Measurements from ENCODE around the gene NUDT21. TPM values are rescaled to one million over a fixed set of nuclear protein-coding genes. Genes with fewer than 3 reads are reported as not detected.
A peak's percentile ranks its signal among the peaks of the same experiment; 100 is the strongest.

The NUDT21 gene
- total RNA-seq, 1 donor from 2014 or later: 148 TPM

DNA sequence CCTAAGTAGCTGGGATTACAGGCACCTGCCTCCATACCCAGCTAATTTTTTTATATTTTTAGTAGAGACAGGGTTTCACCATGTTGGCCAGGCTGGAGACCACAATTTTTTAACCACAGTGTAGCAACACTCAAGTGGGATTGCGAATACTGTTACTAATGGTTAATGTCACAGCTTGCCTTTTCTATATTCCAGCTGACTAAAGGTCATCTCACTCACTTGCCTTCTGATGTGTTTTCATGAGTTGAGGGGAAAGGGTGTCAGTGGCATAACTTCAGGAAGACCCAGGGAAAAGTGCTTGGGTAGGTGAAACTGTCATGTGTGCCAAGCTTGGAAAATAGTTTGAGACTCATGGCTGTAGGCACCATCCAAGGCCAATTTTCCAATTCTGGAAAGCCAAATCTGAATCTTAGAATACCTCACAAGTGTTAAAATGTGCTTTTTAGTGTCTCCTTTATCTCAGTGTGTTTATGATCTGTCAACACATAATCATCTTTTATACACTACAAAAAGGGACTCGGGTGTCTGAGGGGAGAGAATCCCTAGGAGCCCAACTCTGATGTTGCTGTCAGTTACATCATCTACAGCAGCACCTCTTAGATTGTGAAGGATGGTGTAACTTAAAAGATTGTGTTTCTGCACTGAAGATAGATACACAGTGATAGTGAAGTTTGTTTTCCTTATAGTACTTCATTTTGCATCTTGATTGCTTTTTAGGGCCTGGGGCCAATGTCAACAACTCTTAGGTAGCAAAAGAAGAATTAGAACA lies 27.3 kb upstream of the NUDT21 start:
- DNase-seq (ENCODE audit: extremely low spot score, unreplicated experiment): no peak
- no peaks in the 10 kb centered on the region for H3K27me3 Mint-ChIP-seq
- no peak overlapping the region for H3K4me3 Mint-ChIP-seq
- TF ChIP-seq, protein P1, sequence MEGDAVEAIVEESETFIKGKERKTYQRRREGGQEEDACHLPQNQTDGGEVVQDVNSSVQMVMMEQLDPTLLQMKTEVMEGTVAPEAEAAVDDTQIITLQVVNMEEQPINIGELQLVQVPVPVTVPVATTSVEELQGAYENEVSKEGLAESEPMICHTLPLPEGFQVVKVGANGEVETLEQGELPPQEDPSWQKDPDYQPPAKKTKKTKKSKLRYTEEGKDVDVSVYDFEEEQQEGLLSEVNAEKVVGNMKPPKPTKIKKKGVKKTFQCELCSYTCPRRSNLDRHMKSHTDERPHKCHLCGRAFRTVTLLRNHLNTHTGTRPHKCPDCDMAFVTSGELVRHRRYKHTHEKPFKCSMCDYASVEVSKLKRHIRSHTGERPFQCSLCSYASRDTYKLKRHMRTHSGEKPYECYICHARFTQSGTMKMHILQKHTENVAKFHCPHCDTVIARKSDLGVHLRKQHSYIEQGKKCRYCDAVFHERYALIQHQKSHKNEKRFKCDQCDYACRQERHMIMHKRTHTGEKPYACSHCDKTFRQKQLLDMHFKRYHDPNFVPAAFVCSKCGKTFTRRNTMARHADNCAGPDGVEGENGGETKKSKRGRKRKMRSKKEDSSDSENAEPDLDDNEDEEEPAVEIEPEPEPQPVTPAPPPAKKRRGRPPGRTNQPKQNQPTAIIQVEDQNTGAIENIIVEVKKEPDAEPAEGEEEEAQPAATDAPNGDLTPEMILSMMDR (conservative IDR thresholded peaks at IDR 0.05): no peak
- H3K27ac Mint-ChIP-seq: no peak overlapping the region
- H3K36me3 Mint-ChIP-seq: peaks cover 33% of the 10 kb centered on the region
- peaks cover 18% of the 10 kb centered on the region for H3K4me1 Mint-ChIP-seq (ENCODE audit: unreplicated experiment)
- no peaks in the 10 kb centered on the region for H3K9me3 Mint-ChIP-seq

DNA sequence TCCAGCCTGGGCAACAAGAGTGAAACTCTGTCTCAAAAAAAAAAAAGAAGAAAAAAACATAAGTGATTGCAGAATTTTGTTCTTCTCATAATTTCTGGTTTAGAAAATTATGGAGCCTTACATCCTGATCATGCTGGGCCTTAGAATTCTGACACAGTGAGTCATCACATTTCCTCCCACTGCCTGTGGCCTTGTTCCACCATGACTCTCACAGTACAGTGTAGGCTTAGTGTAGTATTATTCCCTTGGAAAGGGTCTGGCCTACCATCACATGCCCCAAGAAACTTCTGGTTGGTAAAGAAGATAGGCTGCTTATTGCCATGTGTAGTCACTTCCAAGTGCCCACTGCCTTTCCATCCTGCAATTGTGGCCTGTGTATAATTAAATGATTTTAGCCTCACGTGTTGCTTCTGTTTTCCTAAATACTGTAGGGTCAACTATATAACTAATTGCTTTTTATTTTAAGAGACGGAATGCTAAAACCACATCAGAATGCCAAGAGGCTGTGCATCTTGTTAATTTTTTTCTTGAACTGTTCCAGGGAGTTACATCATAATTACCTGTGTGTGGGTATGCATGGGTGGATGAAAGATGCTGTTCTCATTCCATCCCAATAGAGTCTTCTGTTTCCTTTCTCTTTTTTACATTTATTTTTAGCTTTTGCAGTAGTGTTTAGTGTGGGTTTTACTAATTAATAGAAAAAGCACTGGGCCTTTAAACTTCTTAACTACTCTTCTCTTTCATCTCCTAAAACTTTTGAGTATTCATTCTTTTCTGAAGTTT lies 26.2 kb upstream of the NUDT21 start:
- no peak overlapping the region for H3K4me3 Mint-ChIP-seq
- H3K36me3 Mint-ChIP-seq: peaks cover 32% of the 10 kb centered on the region
- TF ChIP-seq, protein P1 (conservative IDR thresholded peaks at IDR 0.05): no peak
- H3K4me1 Mint-ChIP-seq (ENCODE audit: unreplicated experiment): peaks cover 12% of the 10 kb centered on the region
- no peak for DNase-seq (ENCODE audit: extremely low spot score, unreplicated experiment)
- no peak overlapping the region for H3K27ac Mint-ChIP-seq
- H3K27me3 Mint-ChIP-seq: no peaks in the 10 kb centered on the region
- no peaks in the 10 kb centered on the region for H3K9me3 Mint-ChIP-seq

DNA sequence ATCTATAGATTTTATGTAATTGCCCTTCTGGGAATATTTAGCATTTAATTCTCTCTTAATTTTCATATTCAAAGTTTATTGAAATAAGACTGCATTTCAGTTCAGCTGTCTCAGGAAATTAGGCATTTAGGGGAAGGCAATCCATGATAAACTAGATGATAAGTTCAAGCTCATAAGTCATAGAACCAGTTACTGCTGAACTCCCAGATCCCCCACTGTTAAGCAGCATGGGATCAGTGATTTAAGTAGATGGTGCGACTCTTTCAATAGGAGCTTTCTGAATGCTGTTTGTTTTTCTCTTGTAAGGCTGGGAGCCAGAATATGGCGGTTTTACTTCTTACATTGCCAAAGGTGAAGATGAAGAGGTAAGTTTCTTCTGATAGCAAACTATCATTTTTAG lies 24.1 kb upstream of the NUDT21 start:
- no peaks in the 10 kb centered on the region for H3K27me3 Mint-ChIP-seq
- H3K9me3 Mint-ChIP-seq: no peaks in the 10 kb centered on the region
- H3K36me3 Mint-ChIP-seq: peaks cover 39% of the 10 kb centered on the region
- TF ChIP-seq, protein P1 (conservative IDR thresholded peaks at IDR 0.05): no peak
- no peak for DNase-seq (ENCODE audit: extremely low spot score, unreplicated experiment)
- H3K27ac Mint-ChIP-seq: no peak overlapping the region
- no peak overlapping the region for H3K4me3 Mint-ChIP-seq
- H3K4me1 Mint-ChIP-seq (ENCODE audit: unreplicated experiment): peaks cover 3% of the 10 kb centered on the region

DNA sequence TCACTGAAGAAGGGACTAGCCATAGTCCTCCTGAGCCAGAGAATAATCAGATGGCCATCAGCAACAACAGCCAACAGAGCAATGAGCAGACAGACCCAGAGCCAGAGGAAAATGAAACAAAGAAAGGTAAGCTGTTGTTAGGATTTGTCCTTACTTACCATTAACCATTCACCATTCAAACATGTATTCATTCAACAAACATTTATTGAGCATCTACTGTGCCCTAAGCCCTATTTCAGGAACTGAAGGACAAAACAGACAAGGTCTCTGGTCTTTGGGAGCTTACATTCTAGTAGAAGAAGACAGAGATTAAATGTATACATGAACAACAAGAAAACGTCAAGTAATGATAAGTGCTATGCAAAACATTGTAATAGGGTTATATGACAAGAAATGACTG lies 19.5 kb upstream of the NUDT21 start:
- TF ChIP-seq, protein P1 (conservative IDR thresholded peaks at IDR 0.05): no peak
- no peak for DNase-seq (ENCODE audit: extremely low spot score, unreplicated experiment)
- Mint-ChIP-seq H3K4me1 (ENCODE audit: unreplicated experiment) (peaks cover 3% of the 10 kb centered on the region), H3K36me3 (peaks cover 35% of the 10 kb centered on the region), H3K27me3 (no peaks in the 10 kb centered on the region), H3K27ac (peak overlapping the region; percentile 92), H3K4me3 (peak overlapping the region; percentile 80), H3K9me3 (no peaks in the 10 kb centered on the region)

DNA sequence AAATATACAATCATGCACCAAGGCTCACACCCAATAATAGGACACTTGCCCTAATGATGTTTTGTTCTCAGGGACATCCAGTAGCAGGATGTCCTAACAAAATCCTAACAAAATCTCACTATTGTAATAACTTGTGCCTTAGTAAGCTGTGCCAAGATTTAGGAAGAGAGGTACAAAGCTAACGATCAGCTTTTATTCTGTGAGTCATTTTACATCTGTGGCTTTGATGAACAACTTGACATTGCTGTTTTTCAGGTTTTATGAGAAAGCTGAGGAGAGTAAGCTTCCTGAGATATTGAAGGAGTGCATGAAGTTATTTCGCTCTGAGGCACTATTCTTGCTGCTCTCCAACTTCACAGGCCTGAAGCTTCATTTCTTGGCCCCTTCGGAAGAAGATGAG lies 19.1 kb upstream of the NUDT21 start:
- Mint-ChIP-seq H3K9me3 (no peaks in the 10 kb centered on the region), H3K27me3 (no peaks in the 10 kb centered on the region), H3K4me1 (ENCODE audit: unreplicated experiment) (peaks cover 3% of the 10 kb centered on the region), H3K4me3 (peak overlapping the region; percentile 80), H3K27ac (peak overlapping the region; percentile 92), H3K36me3 (peaks cover 34% of the 10 kb centered on the region)
- DNase-seq (ENCODE audit: extremely low spot score, unreplicated experiment): no peak
- TF ChIP-seq, protein P1 (conservative IDR thresholded peaks at IDR 0.05): no peak
